Measurements from ENCODE around the gene BAHCC1.

Gene BAHCC1

DNA sequence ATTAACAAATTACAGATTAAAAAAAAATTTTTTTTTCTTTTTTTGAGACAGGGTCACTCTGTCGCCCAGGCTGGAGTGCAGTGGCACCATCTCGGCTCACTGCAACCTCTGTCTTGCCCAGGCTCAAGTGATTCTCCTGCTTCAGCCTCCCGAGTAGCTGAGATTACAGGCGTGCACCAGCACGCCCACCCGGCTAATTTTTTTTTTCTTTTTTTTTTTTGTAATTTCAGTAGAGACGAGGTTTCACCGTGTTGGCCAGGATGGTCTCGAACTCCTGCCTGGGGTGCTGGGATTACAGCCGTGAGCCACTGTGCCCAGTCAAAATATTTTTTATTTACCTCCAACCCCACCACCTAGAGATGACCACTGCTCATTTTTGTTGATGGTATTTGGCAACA is 91.8 kb downstream of the BAHCC1 start:
- H3K4me3 ChIP-seq (ENCODE audit: control insufficient read depth, low read depth, low read length): no peak overlapping the region
- DNase-seq (ENCODE audit: low read depth): no peak
- TF ChIP-seq, protein P1, sequence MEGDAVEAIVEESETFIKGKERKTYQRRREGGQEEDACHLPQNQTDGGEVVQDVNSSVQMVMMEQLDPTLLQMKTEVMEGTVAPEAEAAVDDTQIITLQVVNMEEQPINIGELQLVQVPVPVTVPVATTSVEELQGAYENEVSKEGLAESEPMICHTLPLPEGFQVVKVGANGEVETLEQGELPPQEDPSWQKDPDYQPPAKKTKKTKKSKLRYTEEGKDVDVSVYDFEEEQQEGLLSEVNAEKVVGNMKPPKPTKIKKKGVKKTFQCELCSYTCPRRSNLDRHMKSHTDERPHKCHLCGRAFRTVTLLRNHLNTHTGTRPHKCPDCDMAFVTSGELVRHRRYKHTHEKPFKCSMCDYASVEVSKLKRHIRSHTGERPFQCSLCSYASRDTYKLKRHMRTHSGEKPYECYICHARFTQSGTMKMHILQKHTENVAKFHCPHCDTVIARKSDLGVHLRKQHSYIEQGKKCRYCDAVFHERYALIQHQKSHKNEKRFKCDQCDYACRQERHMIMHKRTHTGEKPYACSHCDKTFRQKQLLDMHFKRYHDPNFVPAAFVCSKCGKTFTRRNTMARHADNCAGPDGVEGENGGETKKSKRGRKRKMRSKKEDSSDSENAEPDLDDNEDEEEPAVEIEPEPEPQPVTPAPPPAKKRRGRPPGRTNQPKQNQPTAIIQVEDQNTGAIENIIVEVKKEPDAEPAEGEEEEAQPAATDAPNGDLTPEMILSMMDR (conservative IDR thresholded peaks at IDR 0.05; ENCODE audit: control insufficient read depth, insufficient read depth, low read depth, low read length): no peak

- peak overlapping the region; percentile 35 for H3K4me3 ChIP-seq (ENCODE audit: control insufficient read depth, low read depth, low read length)
- peak; percentile 57 for DNase-seq (ENCODE audit: low read depth)
- TF ChIP-seq, protein P1 (conservative IDR thresholded peaks at IDR 0.05; ENCODE audit: control insufficient read depth, insufficient read depth, low read depth, low read length): no peak
These were observed 92.4 kb downstream of the BAHCC1 start for GRCh38 chr17:81487487-81488275.

- TF ChIP-seq, protein P1 (conservative IDR thresholded peaks at IDR 0.05; ENCODE audit: control insufficient read depth, insufficient read depth, low read depth, low read length): no peak
- peak overlapping the region; percentile 35 for H3K4me3 ChIP-seq (ENCODE audit: control insufficient read depth, low read depth, low read length)
- no peak for DNase-seq (ENCODE audit: low read depth)
These were observed 93.1 kb downstream of the BAHCC1 start for GRCh38 chr17:81488276-81488860.

DNA sequence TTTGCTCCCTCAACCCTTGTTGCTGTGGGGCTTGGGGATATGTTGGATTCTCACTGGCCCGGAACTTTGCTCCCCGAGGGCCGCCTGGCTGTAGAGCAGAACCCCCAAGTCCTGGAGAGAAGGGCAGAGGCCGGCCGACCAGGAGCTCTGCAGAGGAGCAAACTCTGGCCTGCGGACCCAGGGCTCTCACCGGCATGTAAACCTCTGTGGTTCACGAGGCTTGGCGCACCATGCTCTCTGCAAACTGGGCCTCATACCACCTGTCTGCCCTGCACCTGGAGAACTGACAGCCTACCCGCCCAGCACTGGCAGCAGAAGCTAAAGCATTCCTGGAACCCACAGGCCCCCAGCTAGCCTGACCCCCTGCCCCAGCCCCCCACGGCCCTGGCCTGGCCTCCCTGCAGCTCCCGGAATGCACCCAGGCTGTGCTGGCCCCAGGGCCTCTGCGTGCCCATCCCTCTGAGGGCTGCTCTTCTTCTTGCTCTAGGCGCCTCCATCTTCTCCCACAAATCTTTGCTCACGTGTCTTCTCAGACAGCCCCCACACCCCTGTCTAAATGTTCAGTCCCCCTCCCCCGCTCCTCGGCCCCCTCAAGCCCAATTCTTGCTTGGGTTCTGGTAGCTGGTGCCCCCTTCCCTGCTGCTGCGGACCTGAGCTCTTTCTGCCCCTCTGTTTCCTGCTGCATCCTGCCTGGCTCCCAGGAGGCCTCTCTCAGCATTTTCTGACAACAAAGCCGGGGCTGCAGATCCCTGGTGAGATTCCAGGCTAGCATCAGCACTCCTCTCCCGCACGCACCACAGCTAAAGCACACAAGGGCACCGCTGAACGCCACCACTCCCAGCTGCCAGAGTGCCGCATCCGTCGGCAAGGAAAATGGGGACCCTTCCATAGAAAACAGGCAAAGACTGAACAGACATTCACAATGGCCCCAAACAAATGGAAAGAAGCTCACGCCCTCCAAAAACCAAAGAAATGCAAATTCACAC is 94.0 kb downstream of the BAHCC1 start:
- no peak overlapping the region for H3K4me3 ChIP-seq (ENCODE audit: control insufficient read depth, low read depth, low read length)
- TF ChIP-seq, protein P1 (conservative IDR thresholded peaks at IDR 0.05; ENCODE audit: control insufficient read depth, insufficient read depth, low read depth, low read length): no peak
- DNase-seq (ENCODE audit: low read depth): no peak

DNA sequence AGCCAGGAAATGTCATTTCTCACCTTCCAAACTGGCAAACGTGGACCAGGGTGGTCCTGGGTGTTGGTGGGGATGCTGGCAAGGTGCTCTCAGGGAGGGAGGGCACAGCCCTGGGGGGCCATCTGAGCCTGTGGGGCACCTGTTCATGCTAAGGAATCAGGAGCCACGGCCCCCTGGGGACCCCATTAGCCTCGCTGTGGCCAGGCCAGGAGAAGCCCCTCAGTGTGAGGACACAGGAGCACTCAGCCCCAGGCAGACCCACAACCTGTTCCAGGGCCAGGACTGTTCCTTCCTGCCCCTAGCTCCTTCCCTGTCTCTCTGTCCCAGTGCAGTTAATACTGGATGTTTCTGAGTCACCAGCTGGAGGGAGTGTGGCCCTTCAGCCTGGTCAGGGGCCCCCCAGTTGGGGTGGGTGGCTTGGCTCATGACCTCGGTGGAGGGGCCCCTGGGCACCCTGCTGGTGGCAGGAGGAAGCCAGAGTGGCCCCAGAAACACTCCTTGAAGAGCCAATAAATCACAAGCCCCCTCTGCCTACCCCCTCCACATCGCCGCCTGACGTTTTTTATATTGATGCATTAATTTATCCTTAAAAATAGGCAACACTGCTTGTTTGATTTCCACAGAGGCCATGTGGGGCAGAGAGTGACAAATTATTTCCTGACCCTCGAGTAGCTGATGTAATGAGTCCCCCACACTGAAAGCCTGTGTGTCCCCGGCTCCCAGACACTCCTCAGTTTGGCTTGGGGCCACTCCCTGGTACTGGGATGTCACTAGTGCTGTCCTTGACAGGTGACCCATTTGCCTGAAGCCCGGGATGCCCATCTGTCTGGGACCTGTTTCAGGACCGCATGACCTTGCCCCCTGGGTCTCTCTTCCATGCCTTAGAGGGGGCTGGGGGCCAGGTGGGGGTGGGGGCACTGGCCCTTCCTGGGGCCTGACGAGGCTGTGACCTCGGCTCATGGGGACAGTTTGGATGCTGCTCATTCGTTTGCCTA is 95.0 kb downstream of the BAHCC1 start:
- TF ChIP-seq, protein P1 (conservative IDR thresholded peaks at IDR 0.05; ENCODE audit: control insufficient read depth, insufficient read depth, low read depth, low read length): no peak
- DNase-seq (ENCODE audit: low read depth): no peak
- no peak overlapping the region for H3K4me3 ChIP-seq (ENCODE audit: control insufficient read depth, low read depth, low read length)

Measured in fibroblast of mammary gland (primary cell).